Sigmoid colon (tissue), 7 donors: ENCODE measurements around the gene TIGD7. TPM values are rescaled to one million over a fixed set of nuclear protein-coding genes. Genes with fewer than 3 reads are reported as not detected.

Source experiments
- DNase-seq: peaks from one replicate; pipeline ENCODE4 v3.0.0-alpha.2; 2019
- H3K27ac ChIP-seq, 4 donors: fragments of 200-600 bp; sonication (generic); one replicate each; pipeline ENCODE4 v1.5.1; 2016 to 2019; ENCODE audit warnings: mild to moderate bottlenecking in 1 of 4
- H3K27me3 ChIP-seq, 3 donors: fragments of 200-600 bp; sonication (generic); one replicate each; pipeline ENCODE4 v1.5.1; 2019; ENCODE audit warnings: mild to moderate bottlenecking in 1 of 3
- H3K36me3 ChIP-seq, 4 donors: fragments of 200-600 bp; sonication (generic); one replicate each; pipeline ENCODE4 v1.5.1; 2016 to 2019
- H3K4me1 ChIP-seq, 4 donors: fragments of 200-600 bp; sonication (generic); one replicate each; pipeline ENCODE4 v1.5.1; 2017 to 2019
- H3K4me3 ChIP-seq, 4 donors: fragments of 200-600 bp; sonication (generic); one replicate each; pipeline ENCODE4 v1.5.1; 2017 to 2019; ENCODE audit warnings: mild to moderate bottlenecking in 2 of 4, moderate library complexity in 1 of 4
- H3K9me3 ChIP-seq, 4 donors: fragments of 200-600 bp in 3 of 4; sonication (generic) in 3 of 4; one replicate each; pipeline versions ENCODE4 v1.5.1 to v1.6.1; 2013 to 2019
- EP300 ChIP-seq, 4 donors: sonication (generic); formaldehyde crosslinking; IDR thresholded peaks; one replicate each; pipeline ENCODE4 v1.6.1; 2017; ENCODE audit warnings: antibody characterized with exemption in 4 of 4
- POLR2A ChIP-seq, 2 donors: fragments of 450-650 bp; IDR thresholded peaks; one replicate each; pipeline ENCODE4 v1.6.1; 2016; ENCODE audit warnings: antibody characterized with exemption in 2 of 2, mild to moderate bottlenecking in 2 of 2, moderate library complexity in 2 of 2
- POLR2AphosphoS5 ChIP-seq, 4 donors: sonication (generic); formaldehyde crosslinking; IDR thresholded peaks; one replicate each; pipeline ENCODE4 v1.6.1; 2017; ENCODE audit warnings: antibody characterized with exemption in 4 of 4
- WGBS, 2 donors: extraction: QIAGEN DNeasy Blood & Tissue Kit; methylation state at CpG; one replicate each; pipeline ENCODE4 v1.1.7; 2013; 5-methylcytosine and 5-hydroxymethylcytosine counted together
- intact Hi-C: fragments of 100-400 bp; cut with DNase I; formaldehyde crosslinking; loops from one replicate; pipeline ENCODE4 v1.15.1; 2023
- polyA plus RNA-seq, 3 donors: library from polyadenylated mRNA; stranded (reverse); fragments of 200-250 nt; gene quantifications; one replicate each; pipeline ENCODE4 v1.2.3, GENCODE V29; 2013
- total RNA-seq, 4 donors: library from RNA; depleted of rRNA; stranded (reverse); fragments of >200 nt; gene quantifications; one replicate each; pipeline ENCODE4 v1.1.0, GENCODE V29; 2016
- TF ChIP-seq, protein P1 (sequence below), 4 experiments: fragments of 450-650 bp in 3 of 4; fragments of 200-600 bp in 1 of 4; IDR thresholded peaks; one replicate each; pipeline ENCODE4 v1.5.1; 2016 to 2019; ENCODE audit warnings: antibody characterized with exemption in 4 of 4, mild to moderate bottlenecking in 3 of 4, moderate library complexity in 2 of 4
- donor health status: healthy with polysubstance abuse.
- donor health status: Bipolar disorder and iron deficiency.
- donor health status: healthy.

The TIGD7 gene, protein sequence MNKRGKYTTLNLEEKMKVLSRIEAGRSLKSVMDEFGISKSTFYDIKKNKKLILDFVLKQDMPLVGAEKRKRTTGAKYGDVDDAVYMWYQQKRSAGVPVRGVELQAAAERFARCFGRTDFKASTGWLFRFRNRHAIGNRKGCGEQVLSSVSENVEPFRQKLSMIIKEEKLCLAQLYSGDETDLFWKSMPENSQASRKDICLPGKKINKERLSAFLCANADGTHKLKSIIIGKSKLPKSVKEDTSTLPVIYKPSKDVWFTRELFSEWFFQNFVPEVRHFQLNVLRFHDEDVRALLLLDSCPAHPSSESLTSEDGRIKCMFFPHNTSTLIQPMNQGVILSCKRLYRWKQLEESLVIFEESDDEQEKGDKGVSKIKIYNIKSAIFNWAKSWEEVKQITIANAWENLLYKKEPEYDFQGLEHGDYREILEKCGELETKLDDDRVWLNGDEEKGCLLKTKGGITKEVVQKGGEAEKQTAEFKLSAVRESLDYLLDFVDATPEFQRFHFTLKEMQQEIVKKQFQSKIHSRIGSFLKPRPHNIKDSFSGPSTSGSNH
- total RNA-seq (10 to 100 TPM in 1 of 4 donors, 1 to 10 TPM in 3; 3.5 to 12.8 (median 6.3) TPM), polyA plus RNA-seq (1 to 10 TPM; 1.2 to 4.2 (median 2.8) TPM)

DNA sequence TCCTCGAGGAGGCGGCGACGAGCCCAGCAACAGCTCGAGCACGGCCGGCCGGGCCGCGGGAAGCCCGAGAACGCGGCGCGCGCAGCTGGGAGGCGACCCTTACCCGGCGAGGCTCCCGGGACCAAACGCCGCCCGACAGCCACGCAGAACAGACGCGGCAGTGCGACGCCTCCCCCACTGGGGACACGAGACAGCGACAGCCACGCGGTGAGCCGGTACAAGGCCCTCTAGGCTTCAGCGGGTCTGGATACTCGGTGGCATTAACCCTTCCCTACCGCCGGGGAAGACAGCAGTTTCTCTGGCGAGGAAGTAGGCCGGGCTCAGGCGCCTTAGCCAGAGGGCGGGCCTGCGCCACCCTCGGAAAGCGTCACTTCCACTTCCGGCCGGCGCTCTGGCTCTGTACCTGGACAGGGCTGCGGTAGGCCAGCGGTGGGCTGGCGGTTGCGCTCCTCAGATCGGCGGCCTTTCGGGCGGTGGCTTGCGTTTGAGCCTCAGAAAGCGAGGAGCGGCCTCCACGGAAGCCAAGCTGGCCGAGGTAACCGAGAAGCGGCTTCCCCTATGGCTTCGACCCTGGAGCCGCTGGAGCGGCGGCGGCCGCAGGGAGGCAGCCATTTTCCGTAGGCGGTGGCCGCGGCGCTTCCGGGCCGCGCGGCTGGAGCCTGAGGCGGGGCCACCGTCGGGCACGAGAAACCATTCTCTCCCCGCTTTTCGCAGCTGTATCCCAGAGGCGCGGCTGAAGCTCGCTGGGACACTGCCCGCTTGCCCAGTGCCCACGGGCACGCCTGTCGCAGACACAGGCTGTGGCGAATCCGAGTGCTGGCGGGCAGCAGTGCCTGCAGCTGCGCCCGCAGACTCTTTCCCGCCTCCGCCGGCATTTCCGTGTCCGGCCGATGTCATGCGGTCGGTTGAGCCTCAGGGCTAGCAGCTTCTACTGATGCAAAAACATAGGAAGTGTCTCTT, at the start of gene TIGD7, which contains the start of gene ZNF75A:
Gene TIGD7 (minus strand): TSS at position 322 of the 960 bp plus-strand sequence. CDS start 4,816 bp downstream, outside the sequence.
Gene ZNF75A (plus strand): TSS at position 389 of the 960 bp plus-strand sequence. CDS start 2,932 bp downstream, outside the sequence.
- peak; percentile 93 for DNase-seq
- intact Hi-C loops = loop anchor here (1.0 to 5.0 kb wide), 7 partner anchors 22 to 307 kb away; partner anchors contain the start of genes SLX4, ZNF174, ZNF200 and ZNF263
- peak within 1 kb of the TSS; percentile 61 to 84 (median 67) for H3K4me3 ChIP-seq
- peaks cover 0 to 37% (median 3%) of the 10 kb centered on the region in 4 donors for H3K9me3 ChIP-seq
- H3K4me1 ChIP-seq = peaks cover 0 to 35% (median 14%) of the 10 kb centered on the region in 4 donors
- peak within 1 kb of the TSS; percentile 89 to 94 (median 92) for H3K27ac ChIP-seq
- 2 to 8% methylated on average over 103 of the region's 103 CpGs for WGBS, 2 donors
- TF ChIP-seq, protein P1, sequence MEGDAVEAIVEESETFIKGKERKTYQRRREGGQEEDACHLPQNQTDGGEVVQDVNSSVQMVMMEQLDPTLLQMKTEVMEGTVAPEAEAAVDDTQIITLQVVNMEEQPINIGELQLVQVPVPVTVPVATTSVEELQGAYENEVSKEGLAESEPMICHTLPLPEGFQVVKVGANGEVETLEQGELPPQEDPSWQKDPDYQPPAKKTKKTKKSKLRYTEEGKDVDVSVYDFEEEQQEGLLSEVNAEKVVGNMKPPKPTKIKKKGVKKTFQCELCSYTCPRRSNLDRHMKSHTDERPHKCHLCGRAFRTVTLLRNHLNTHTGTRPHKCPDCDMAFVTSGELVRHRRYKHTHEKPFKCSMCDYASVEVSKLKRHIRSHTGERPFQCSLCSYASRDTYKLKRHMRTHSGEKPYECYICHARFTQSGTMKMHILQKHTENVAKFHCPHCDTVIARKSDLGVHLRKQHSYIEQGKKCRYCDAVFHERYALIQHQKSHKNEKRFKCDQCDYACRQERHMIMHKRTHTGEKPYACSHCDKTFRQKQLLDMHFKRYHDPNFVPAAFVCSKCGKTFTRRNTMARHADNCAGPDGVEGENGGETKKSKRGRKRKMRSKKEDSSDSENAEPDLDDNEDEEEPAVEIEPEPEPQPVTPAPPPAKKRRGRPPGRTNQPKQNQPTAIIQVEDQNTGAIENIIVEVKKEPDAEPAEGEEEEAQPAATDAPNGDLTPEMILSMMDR (IDR thresholded peaks at IDR 0.05) = peak in 1 of 4 experiments; percentile 10
- TF ChIP-seq POLR2A (IDR thresholded peaks at IDR 0.05) = peak; percentile 80 to 85
- TF ChIP-seq EP300 (IDR thresholded peaks at IDR 0.05) = no peak
- peak; percentile 89 to 98 (median 96) for TF ChIP-seq POLR2AphosphoS5 (IDR thresholded peaks at IDR 0.05)
- H3K27me3 ChIP-seq = no peaks in the 10 kb centered on the region
- H3K36me3 ChIP-seq = peaks cover 11 to 33% (median 18%) of the 10 kb centered on the region in 4 donors

DNA sequence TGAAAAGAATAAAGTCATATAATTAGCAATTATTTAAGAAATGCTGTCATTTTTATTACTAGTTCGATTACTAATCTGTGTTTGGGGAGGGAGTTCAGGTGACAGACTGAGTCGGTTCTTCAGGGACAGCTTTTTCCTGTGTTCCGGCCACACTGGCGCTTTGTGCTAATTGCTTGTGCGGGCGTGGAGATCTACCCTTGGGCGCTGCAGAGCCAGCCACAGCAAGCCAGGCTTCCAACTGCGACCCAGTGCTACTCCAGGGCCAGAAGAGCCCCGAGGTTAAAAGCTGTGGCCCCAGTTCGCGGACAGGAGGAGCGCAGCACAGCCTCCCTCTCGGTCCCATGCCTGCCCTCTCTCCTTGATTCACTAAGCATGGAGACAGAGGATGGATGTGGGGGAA, 43.9 kb upstream of the TIGD7 start:
- DNase-seq = no peak
- H3K9me3 ChIP-seq = peaks cover 0 to 3% (median 0%) of the 10 kb centered on the region in 4 donors
- no peaks in the 10 kb centered on the region for H3K27me3 ChIP-seq
- H3K4me1 ChIP-seq = no peaks in the 10 kb centered on the region
- intact Hi-C loops = no loop called here
- WGBS, 2 donors = 67 to 78% methylated on average over 13 of the region's 13 CpGs
- no peak overlapping the region for H3K27ac ChIP-seq
- no peaks in the 10 kb centered on the region for H3K36me3 ChIP-seq
- TF ChIP-seq POLR2A (IDR thresholded peaks at IDR 0.05) = no peak
- TF ChIP-seq POLR2AphosphoS5 (IDR thresholded peaks at IDR 0.05) = no peak
- TF ChIP-seq EP300 (IDR thresholded peaks at IDR 0.05) = no peak
- TF ChIP-seq, protein P1 (IDR thresholded peaks at IDR 0.05) = no peak
- no peak overlapping the region for H3K4me3 ChIP-seq

DNA sequence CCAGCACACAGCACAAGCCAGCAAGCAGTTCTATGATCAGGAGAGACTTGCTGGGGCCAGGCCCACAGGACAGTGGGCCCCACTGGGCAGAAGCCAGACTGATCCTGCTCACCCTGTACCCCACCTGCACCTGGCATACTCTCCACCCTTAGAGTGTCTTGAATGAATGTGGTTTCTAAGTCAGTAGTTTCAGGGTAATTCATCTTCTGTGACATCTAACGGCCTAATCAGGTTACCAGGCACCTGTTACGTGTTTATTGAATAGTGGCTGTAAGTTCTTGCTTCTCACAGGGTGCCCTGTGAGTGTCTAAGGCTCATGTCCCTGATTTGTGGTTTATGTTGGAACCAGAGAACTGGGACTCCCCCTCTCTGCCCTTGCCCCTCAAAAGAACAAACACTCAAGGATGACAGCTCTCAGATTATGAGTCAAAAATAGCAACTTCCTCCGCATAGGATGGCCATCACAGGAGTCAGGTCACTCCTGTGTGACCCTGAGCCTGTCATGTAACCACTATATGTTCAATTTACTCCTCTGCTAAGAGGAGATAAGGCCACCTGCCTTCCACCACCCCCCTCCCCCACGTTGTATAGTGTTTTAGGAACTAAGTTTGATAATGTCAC, 43.4 kb upstream of the TIGD7 start:
- Histone ChIP-seq H3K4me1 (no peaks in the 10 kb centered on the region), H3K27me3 (no peaks in the 10 kb centered on the region), H3K27ac (no peak overlapping the region), H3K36me3 (no peaks in the 10 kb centered on the region), H3K4me3 (no peak overlapping the region), H3K9me3 (peaks cover 0 to 3% (median 0%) of the 10 kb centered on the region in 4 donors)
- no peak for DNase-seq
- TF ChIP-seq, protein P1 (IDR thresholded peaks at IDR 0.05) = no peak
- TF ChIP-seq POLR2AphosphoS5 (IDR thresholded peaks at IDR 0.05) (no peak), EP300 (IDR thresholded peaks at IDR 0.05) (no peak), POLR2A (IDR thresholded peaks at IDR 0.05) (no peak)
- intact Hi-C loops = no loop called here
- 39 to 41% methylated on average over 4 of the region's 4 CpGs for WGBS, 2 donors

DNA sequence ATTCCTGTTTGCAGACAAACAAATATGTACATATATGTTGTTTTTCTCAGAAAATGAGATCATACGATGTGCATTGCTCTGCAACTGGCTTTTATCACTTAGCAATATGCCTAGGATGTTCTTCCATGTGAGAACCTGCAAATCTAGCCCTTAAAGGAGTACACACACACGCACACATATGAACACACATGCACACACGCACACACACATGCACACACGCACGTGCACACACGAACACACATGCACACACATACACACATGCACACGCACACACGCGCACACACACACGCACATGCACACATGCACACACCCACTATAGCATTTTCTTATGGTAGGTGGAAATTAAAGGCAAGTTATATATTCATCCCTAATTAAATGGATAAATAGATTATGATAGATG, 42.4 kb upstream of the TIGD7 start:
- Histone ChIP-seq H3K4me1 (no peaks in the 10 kb centered on the region), H3K9me3 (peaks cover 0 to 3% (median 0%) of the 10 kb centered on the region in 4 donors), H3K4me3 (no peak overlapping the region), H3K27ac (no peak overlapping the region), H3K27me3 (no peaks in the 10 kb centered on the region), H3K36me3 (no peaks in the 10 kb centered on the region)
- WGBS, 2 donors = 76 to 82% methylated on average over 10 of the region's 10 CpGs
- no peak for DNase-seq
- TF ChIP-seq POLR2AphosphoS5 (IDR thresholded peaks at IDR 0.05) (no peak), EP300 (IDR thresholded peaks at IDR 0.05) (no peak)
- intact Hi-C loops = no loop called here
